Mesothelial cell of epicardium (in vitro differentiated cells): Measurements from ENCODE around the gene PARP3. TPM values are rescaled to one million over a fixed set of nuclear protein-coding genes. Genes with fewer than 3 reads are reported as not detected.
A peak's percentile ranks its signal among the peaks of the same experiment; 100 is the strongest.

Source experiments
- DNase-seq, 2 experiments: peaks; one replicate each; pipeline ENCODE4 v3.0.0; 2021; ENCODE audit warnings: low spot score in 2 of 2; ENCODE audit not compliant: unreplicated experiment in 2 of 2
- H3K27ac Mint-ChIP-seq: 2 replicates; pipeline ENCODE4 v1.8.0; 2021; ENCODE audit warnings: mixed read lengths
- H3K27me3 Mint-ChIP-seq: 2 replicates; pipeline ENCODE4 v1.8.0; 2021; ENCODE audit warnings: low read depth, mixed read lengths
- H3K36me3 Mint-ChIP-seq: 2 replicates; pipeline ENCODE4 v1.8.0; 2021; ENCODE audit warnings: mixed read lengths
- H3K4me1 Mint-ChIP-seq: 2 replicates; pipeline ENCODE4 v1.8.0; 2021; ENCODE audit warnings: mixed read lengths
- H3K4me3 Mint-ChIP-seq: 2 replicates; pipeline ENCODE4 v1.8.0; 2021; ENCODE audit warnings: mild to moderate bottlenecking, moderate library complexity, mixed read lengths
- H3K9me3 Mint-ChIP-seq: 2 replicates; pipeline ENCODE4 v1.8.0; 2021; ENCODE audit warnings: mixed read lengths
- CTCF ChIP-seq: fragments of 200-600 bp; sonication (generic); IDR thresholded peaks from one replicate; pipeline ENCODE4 v1.5.0; 2021; ENCODE audit warnings: antibody characterized with exemption; ENCODE audit not compliant: unreplicated experiment
- total RNA-seq: library from RNA; stranded (reverse); gene quantifications from 3 replicates; pipeline ENCODE4 v1.2.1, GENCODE V29; 2021

Gene PARP3
- total RNA-seq, 1 donor from 2014 or later = 13.2 TPM

DNA sequence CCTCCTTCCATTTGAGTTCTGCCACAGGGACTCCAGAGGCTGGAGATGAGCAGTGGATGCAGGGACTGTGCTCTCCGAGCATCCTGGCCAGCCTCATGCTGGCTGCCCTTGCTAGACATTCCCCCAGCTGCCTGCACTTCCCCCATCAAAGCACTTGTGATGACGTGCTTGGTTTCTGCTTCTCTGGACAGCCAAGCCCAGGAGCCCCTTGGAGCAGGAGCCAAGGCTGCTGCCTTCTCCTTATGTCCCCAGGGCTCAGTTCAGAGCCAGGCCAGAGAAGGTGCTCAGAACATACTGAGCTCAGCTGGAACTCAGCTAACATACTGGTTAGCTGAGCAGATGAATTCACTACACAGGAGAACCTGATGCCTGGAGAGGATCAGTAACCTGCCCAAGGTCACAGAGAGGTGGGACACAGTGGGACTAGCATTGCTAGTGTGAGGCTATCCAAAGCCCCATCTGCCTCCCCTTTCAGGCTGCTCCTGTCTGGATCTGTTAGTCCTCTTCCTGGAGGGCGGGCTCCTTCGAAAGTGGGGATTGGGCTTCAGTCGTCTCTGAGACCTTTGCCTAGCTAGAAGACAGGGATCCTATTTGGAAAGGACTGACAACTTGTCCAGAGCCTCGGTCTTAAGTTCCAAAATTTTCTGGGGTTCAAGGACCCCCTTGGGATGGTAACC, 20.8 kb downstream of the PARP3 start:
- DNase-seq = no peak
- Mint-ChIP-seq H3K27ac (no peak overlapping the region), H3K4me3 (no peak overlapping the region), H3K36me3 (peaks cover 3% of the 10 kb centered on the region), H3K4me1 (peaks cover 23% of the 10 kb centered on the region), H3K9me3 (no peaks in the 10 kb centered on the region), H3K27me3 (no peaks in the 10 kb centered on the region)
- TF ChIP-seq CTCF = no peak

DNA sequence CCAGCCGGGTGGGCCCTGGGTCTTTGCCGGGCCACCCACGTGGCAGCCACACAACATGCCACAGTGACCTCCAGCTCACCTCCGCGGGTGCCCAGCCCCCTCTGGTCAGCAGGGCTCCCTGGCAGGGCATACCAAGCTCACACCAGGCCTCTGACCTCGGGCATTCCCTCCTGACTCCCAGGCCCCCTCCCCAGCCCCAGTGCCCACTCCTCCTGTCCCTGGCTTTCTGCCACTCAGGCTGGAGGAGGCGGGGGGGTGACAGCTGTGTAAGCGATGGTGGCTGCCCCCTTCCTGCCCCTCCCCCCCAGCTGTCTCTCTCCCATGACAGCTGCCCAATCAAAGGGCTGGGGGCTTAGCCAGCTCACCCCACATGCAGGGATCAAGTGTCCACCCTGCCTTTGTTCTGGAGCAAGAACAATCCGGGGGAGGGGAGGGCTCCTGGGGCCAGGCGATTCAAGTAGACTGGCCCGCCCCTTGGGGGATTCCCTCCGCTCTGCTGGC, 21.8 kb downstream of the PARP3 start:
- Mint-ChIP-seq H3K27ac (no peak overlapping the region), H3K27me3 (no peaks in the 10 kb centered on the region), H3K9me3 (no peaks in the 10 kb centered on the region), H3K4me3 (no peak overlapping the region), H3K4me1 (peaks cover 32% of the 10 kb centered on the region), H3K36me3 (no peaks in the 10 kb centered on the region)
- DNase-seq = no peak
- no peak for TF ChIP-seq CTCF

GRCh38 chr3:51964521-51964920, 22.4 kb downstream of the PARP3 start:
- peaks cover 36% of the 10 kb centered on the region for H3K4me1 Mint-ChIP-seq

GRCh38 chr3:51966016-51966415, 23.9 kb downstream of the PARP3 start:
- no peaks in the 10 kb centered on the region for H3K27me3 Mint-ChIP-seq
- H3K4me1 Mint-ChIP-seq = peaks cover 36% of the 10 kb centered on the region
- peak overlapping the region; percentile 80 for H3K27ac Mint-ChIP-seq
- no peak for DNase-seq
- H3K36me3 Mint-ChIP-seq = no peaks in the 10 kb centered on the region
- peak overlapping the region; percentile 78 for H3K4me3 Mint-ChIP-seq
- H3K9me3 Mint-ChIP-seq = no peaks in the 10 kb centered on the region
- TF ChIP-seq CTCF = no peak

More at GRCh38 chr3:51964521-51964920, 22.4 kb downstream of the PARP3 start:
- no peak overlapping the region for H3K4me3 Mint-ChIP-seq
- no peaks in the 10 kb centered on the region for H3K9me3 Mint-ChIP-seq
- no peak for DNase-seq
- H3K27me3 Mint-ChIP-seq = no peaks in the 10 kb centered on the region
- H3K36me3 Mint-ChIP-seq = no peaks in the 10 kb centered on the region
- H3K27ac Mint-ChIP-seq = no peak overlapping the region
- TF ChIP-seq CTCF = no peak

GRCh38 chr3:51966486-51966885, 24.3 kb downstream of the PARP3 start:
- peak overlapping the region; percentile 78 for H3K4me3 Mint-ChIP-seq
- DNase-seq = no peak
- no peaks in the 10 kb centered on the region for H3K36me3 Mint-ChIP-seq
- TF ChIP-seq CTCF = no peak
- no peaks in the 10 kb centered on the region for H3K27me3 Mint-ChIP-seq
- no peaks in the 10 kb centered on the region for H3K9me3 Mint-ChIP-seq
- H3K27ac Mint-ChIP-seq = peak overlapping the region; percentile 85
- peaks cover 36% of the 10 kb centered on the region for H3K4me1 Mint-ChIP-seq
